WTC11 (cell line): ENCODE measurements around the gene ATP2B3.

Experiments used
- SP1 ChIP-seq: sonication (generic); formaldehyde crosslinking; conservative IDR thresholded peaks from 2 replicates; pipeline ENCODE4 v1.8.1; 2022; ENCODE audit warnings: missing genetic modification reagents
- TF ChIP-seq, protein P1 (sequence below): sonication (generic); formaldehyde crosslinking; IDR thresholded peaks from 2 replicates; pipeline ENCODE4 v1.8.0; 2023; ENCODE audit warnings: missing genetic modification reagents

DNA sequence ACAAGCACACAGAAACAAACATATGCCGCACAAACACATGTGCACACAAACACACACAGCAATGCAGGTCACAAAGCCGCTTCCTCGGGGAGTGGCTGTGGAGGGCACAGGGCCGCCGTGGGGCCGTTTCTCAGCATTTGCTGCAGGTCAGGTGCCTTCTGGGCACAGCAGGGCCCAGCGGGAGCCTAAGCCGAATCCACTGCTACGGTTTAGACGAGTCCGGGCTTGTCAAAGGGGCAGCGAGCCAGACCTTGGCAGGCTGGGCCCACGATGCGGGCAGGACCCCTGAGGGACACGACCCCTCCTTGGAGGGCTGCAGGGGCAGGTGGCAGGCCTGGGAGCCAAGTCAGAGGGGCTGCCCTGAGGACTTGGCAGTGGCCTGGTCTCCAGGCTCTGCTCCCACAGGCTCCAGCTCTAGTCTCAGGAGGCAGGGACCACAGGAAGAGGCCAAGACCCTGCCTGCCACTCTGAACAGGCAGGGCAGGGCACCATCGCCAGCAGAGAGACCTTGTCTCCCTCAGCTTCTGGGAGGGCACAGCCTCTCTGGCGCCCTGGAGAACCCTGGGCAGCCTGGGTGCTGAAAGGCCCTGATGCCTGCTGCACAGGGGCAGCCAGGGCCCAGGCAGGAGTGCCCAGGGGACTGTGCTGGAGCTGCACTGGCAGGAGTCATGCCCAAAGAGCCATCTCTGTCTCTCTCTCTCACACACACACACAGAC, 5.5 kb upstream of the ATP2B3 start:
- TF ChIP-seq, protein P1, sequence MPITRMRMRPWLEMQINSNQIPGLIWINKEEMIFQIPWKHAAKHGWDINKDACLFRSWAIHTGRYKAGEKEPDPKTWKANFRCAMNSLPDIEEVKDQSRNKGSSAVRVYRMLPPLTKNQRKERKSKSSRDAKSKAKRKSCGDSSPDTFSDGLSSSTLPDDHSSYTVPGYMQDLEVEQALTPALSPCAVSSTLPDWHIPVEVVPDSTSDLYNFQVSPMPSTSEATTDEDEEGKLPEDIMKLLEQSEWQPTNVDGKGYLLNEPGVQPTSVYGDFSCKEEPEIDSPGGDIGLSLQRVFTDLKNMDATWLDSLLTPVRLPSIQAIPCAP (CRISPR knock-in tag), result no peak
- TF ChIP-seq SP1 (CRISPR knock-in tag), result no peak
